Measurements from ENCODE around the gene TDRKH.
"Not testable (repeated sequence)": the region's sequence is repeated elsewhere in the genome, so short reads cannot be mapped to it uniquely, and the experiment has no call there.

The TDRKH gene

DNA sequence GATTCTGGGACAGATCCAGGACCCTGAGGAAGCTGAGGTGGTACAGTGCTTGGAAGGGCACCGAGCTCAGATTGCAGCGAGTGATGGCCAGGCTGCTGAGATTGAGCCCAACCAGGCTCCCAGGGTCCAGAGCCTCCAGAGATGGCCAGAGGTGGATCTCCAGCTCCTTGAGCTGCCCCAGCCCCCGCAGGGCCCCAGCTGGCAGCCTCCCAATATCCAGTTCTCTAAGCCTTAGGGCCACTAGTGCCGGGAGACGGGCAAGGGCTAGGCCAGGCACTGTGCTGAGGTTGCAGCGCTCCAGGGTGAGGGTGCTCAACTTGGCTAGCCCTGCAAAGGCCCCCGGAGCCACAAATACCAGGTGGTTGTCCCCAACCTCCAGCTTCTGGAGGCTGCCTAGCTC lies 11.5 kb upstream of the TDRKH start:
- no peak for DNase-seq

DNA sequence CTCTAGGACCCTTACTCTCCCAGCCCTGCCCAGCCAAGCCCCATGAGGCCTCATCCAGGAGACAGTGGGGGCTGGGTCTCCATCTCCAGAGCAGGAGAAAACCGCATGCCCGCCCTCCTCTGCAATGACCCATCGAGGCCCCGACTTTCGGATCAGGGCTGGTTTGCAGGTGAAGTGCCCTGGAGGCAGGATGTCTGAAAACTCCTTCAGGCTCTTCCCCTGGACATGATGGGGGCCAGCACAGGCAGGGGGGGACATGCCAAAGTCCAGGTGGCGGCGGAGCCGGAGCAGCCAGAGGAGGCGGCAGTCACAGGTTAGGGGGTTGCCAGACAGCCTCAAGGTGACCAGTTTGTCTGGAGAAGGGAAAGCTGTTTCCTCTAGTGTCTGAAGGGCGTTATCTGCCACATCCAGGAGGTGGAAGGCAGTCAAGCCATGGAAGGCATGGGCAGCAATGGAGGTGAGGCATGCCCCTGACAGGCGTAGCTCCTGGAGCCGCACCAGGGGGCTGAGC lies 11.1 kb upstream of the TDRKH start:
- no peak for DNase-seq

DNA sequence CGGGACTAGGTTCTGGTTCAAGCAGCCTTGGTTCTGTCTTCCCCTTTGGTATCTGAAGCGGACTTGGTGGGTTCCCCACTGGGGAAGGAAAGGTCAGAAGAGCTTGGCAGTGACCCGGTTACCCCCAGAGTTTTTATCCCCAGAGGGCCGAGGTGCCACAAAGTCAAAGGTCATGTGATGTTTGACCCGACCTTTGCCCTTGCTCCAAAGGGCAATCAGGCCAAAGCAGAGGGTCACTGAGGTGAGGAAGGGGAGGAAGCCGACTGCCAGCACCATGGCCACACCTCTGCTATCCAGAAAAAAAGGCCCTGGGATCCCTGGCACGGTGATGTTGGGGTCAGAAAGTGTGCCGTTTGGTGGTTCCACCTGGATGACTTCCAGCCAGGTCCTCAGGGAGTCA lies 10.5 kb upstream of the TDRKH start:
- no peak for DNase-seq

DNA sequence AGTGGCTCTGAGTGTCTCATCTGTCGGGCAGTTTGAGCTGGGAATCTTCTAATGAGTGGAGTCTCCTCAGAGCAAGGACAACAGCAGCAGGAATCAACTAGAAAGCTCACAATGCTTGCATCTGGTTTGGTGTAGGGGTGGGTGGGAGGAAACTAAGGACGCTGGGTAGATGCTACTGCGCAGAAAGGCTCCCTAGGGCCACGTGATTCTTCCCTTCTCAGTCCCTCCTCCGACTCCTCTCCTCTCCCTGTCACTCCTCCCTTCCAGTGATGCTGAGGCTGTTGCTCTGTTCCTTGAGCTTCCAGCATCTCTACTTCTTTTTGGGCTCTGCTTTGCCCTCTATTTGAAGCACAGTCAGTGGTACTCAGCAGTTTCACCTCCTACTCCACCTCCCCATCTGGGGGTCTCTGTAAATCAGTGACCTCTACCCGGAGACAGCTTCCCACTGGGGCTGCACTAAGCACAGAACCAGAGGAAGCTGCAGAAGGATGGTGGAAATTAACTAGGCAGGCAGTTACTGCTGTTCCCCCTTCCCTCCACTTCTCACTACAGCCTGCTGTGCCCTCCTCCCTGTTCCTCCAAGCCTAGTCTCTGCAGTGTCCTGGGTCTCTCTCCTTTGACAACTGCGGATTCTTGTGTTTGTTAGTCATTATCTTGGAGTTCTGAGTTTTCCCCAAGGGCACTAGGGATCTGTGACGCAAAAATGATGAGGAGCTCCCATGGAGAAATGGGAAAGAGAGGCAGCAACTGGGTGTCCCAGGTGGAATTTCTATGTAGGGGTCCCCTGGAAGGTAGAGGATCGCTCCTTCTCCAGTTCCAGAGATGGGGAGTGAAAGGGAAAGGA lies 9.1 kb upstream of the TDRKH start:
- peak; percentile 21 for DNase-seq

DNA sequence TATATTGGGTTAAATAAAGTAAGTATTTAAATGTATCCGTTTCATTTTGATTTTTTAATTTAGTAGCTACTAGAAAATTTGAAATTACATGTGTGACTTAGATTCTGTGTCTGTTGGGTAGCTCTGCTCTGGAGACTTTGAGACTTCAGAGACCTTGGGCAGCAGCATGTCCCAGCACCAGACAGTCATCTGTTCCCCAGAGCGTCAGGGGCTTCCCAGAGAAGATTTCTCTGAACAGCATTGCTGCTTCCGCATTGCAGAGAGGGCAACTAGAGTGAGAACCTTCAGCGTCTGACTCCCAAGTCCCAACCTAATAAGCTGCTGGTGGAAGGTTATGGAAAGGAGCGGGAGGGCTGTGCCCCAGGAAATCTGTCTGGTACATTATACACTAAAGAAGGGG lies 8.3 kb upstream of the TDRKH start:
- no peak for DNase-seq

GRCh38 chr1:151790940-151791651 lies 796 bp upstream of the TDRKH start:
- no peak for DNase-seq

DNA sequence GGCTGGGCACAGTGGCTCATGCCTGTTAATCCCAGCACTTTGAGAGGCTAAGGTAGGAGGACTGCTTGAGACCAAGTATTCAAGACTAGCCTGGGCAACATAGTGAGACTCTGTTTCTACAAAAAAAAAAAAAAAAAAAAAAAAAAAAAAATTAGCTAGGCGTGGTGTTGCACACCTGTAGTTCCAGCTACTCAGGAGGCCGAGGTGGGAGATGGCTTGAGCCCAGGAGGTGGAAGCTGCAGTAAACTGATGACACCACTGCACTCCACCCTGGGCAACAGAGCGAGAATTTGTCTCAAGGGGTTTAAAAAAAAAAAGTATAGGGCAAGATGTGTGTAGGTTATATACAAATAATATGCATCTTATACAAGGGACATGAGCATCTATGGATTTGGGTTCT lies 2.6 kb downstream of the TDRKH start:
- no peak for DNase-seq

- no peak for DNase-seq
These were observed 6.5 kb downstream of the TDRKH start for GRCh38 chr1:151783796-151784195.

DNA sequence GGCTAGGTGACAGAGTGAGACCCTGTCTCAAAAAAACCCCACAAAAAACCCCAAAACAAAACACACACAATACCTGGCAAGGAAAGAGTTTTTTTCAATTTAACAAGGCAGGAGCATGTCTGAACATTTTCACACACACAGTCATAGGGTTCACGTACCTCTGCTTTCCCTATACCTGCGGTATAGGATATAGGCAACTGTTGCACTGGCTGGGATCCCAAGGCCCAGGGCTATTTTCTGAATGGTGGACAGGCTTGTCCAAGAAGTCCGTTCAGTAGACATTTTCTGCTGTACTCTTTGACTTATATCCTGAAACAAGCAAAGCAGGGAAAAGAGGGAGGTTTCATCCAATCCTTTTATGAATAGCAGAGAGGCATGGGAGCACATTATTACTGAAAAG lies 7.6 kb downstream of the TDRKH start:
- no peak for DNase-seq

DNA sequence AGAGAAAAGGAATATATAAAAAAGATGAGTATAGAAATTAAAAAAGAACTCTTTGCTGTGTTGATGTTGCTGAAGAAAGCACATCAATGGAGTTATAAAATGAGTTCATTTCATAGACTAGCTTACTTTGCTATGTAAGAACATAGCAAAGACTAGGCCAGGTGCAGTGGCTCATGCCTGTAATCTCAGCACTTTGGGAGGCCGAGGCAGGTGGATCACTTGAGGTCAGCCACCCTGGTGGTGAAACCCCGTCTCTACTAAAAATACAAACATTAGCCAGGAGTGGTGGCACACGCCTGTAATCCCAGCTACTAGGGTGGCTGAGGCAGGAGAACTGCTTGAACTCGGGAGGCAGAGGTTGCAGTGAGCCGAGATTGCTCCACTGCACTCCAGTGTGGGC lies 8.3 kb downstream of the TDRKH start:
- DNase-seq = not testable (repeated sequence)

DNA sequence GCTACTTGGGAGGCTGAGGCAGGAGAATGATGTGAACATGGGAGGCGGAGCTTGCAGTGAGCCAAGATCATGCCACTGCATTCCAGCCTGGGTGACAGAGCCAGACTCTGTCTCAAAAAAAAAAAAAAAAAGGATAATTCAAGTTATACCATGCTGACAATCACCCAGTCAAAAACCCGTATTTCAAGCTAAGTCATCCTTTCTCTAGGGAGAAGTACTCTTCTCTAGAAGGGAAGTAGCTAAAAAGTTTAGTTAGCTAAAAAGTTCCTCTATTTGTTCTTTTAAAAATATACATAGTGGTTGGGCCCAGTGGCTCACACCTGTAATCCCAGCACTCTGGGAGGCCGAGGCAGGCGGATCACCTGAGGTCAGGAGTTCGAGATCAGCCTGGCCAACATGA lies 9.6 kb downstream of the TDRKH start:
- not testable (repeated sequence) for DNase-seq

GRCh38 chr1:151779852-151780251 lies 10.4 kb downstream of the TDRKH start:
- DNase-seq = no peak

DNA sequence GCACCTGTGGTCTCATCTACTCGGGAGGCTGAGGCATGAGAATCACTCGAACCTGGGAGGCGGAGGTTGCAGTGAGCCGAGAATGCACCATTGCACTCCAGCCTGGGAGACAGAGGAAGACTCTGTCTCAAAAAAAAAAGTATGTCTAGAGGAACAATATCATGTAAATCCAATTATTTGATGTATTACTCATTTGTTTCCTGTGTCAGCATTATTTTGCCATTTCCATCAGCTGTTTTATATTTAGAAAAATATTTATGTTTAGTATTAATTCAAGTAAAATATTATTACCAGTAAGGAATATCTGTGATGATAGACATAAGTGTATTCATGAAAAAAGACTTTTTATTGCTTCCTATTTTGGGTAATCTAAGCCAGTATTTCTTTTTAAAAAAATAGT lies 13.0 kb downstream of the TDRKH start:
- DNase-seq = no peak

DNA sequence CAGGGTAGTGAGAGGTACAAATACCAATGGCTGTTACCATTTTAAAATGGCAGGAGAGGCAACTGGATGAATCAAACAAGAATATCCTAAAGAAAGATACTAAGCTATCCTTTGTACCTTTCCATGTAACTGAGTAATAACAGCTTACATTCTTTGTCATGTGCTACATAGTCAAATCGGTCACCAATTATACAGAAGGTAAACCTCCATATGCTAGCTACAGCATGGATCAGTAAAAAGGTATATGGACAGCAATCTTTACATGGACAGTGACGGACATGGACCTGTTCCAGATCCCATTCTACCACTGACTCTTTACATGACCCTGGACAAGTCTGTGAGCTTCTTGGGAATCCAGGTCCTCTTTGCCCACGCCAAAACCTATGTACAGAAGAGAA lies 13.6 kb downstream of the TDRKH start:
- no peak for DNase-seq

DNA sequence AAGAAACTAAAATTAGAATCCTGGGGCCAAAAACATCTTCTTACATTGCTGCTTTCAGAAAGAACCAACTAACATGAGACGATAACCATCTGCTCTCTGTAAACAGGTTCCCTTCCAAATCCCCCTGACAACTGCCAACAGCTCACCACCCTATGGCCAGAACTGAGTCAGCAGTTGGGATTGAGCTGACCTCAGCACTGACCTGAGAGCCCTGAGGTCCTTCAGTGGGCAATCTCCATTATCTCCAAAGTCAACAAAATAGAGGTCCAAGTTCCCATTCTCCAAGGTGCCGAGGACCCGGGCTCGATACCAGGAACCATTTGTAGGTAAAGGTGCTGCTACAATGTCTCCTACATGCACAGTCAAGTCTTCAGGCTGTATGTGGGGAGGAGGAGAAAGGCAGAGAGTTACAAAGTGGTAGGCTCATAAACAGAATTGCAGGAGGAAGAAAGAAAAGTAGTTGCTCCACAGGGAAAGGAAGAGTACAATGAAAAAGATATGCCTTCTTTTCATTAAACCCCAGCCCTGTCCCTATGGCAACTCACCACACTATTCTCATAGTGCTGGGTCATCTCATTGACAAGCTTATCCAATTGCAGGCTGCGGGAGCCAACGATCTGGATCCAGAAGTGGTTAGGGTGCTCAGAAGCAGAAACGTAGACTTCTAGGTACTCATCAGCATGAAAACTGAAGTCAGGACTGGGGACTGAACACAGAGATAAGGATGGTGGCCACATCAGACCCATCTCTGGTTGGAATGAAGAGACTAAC lies 14.2 kb downstream of the TDRKH start:
- DNase-seq = no peak

- DNase-seq = no peak
These were observed 15.9 kb downstream of the TDRKH start for GRCh38 chr1:151774256-151774922.

DNA sequence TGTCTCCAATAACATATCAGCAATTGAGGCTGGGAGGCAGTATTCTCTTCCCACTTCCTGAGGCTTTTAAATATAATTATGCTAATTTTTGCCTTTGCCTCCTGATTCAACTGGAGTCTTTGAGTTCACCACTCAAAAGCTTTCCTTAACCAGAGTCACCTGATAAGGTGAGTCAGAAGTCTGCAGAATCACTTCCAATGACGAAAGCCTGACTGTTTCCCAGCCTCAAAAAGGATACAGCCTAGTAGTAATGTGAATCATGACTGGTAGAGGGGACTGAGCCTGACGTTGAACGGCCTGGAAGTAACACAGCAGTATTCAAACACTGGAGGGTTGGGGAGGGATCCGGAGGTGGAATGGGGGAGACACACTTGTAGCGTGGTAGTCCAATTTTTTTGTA lies 16.6 kb downstream of the TDRKH start:
- DNase-seq = no peak

DNA sequence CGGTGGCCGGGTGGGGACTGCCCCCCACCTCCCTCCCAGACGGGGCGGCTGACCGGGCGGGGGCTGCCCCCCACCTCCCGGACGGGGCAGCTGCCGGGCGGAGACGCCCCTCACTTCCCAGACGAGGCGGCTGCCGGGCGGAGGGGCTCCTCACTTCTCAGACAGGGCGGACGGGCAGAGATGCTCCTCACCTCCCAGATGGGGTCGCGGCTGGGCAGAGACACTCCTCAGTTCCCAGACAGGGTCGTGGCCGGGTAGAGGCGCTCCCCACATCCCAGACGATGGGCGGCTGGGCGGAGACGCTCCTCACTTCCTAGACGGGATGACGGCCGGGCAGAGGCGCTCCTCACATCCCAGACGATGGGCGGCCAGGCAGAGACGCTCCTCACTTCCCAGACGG lies 21.0 kb downstream of the TDRKH start:
- not testable (repeated sequence) for DNase-seq

GRCh38 chr1:151768351-151769066 lies 21.8 kb downstream of the TDRKH start:
- DNase-seq = not testable (repeated sequence)

GRCh38 chr1:151763990-151764389 lies 26.3 kb downstream of the TDRKH start:
- no peak for DNase-seq

DNA sequence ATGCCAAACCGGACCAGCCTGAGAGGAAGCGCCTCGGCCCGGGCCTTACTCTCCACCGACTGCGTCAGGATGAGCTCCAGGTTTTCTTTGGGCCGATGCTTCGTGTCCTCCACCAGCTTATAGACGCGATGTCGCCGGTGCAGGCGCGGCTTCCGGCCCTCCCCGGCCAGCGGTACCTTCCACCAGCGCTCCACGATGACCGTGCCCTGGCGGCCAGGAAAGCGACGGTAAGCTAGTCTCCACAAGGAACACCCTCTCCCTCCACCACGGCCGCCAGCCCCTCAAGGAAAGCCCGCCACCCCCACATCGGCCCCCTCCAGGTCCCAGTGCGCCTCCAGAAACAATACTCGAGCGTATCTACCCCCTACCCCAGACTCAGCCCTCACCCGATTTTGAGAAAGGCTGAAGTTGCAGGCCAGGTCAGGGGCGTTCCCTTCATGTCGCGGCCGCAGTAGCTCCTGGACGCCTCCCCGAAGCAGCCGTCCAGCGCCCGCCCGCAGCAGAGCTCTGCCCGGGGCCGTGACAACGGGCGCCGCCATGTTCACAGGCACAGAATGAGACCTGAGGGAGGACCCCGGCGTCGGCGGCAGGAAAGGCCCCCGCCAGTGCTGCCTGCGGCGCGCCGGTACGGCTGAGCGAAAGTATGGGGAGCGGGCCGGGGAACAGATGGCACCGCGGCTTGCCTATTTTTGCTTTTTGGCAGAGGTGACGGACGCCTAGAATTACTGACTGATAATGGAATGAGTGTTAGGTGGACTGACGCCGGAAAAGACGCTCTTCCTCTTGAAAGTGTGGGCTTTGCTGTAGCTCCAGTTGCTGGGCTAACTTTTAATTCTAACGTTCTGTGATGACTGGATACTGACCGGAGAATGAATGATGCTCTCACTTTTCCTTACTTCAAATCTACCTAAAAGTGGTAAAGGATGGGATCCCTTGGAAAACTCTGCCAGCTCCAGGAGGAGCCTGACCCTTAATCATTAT lies 27.1 kb downstream of the TDRKH start, which contains the start of gene MRPL9:
Gene MRPL9, minus strand, starts transcription at position 556 of the 981 bp plus-strand sequence. Its CDS starts 17 bp downstream, at position 539.
- peak; percentile 81 for DNase-seq

Measured in fibroblast of skin of scalp (primary cell).